GM13976 (cell line): ENCODE results near the gene DQX1.

Experiments used
- DNase-seq: peaks from one replicate; pipeline ENCODE4 v3.0.0; 2012; ENCODE audit warnings: low spot score
- in situ Hi-C: fragments of 300-500 bp; cut with MboI; formaldehyde crosslinking; loops from one replicate; pipeline ENCODE4 v1.12.0; 2022; ENCODE audit warnings: low sequenced_read_pairs, mixed read lengths, inconsistent platforms; ENCODE audit not compliant: unreplicated experiment
- TF ChIP-seq, protein P1 (sequence below): IDR thresholded peaks from 2 replicates; pipeline ENCODE4 v1.5.1; 2012; ENCODE audit warnings: borderline replicate concordance, mild to moderate bottlenecking; ENCODE audit not compliant: insufficient read depth; ENCODE audit errors: extremely low read depth, missing control alignments, control extremely low read depth

The DQX1 gene, protein sequence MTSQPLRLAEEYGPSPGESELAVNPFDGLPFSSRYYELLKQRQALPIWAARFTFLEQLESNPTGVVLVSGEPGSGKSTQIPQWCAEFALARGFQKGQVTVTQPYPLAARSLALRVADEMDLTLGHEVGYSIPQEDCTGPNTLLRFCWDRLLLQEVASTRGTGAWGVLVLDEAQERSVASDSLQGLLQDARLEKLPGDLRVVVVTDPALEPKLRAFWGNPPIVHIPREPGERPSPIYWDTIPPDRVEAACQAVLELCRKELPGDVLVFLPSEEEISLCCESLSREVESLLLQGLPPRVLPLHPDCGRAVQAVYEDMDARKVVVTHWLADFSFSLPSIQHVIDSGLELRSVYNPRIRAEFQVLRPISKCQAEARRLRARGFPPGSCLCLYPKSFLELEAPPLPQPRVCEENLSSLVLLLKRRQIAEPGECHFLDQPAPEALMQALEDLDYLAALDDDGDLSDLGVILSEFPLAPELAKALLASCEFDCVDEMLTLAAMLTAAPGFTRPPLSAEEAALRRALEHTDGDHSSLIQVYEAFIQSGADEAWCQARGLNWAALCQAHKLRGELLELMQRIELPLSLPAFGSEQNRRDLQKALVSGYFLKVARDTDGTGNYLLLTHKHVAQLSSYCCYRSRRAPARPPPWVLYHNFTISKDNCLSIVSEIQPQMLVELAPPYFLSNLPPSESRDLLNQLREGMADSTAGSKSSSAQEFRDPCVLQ

DNA sequence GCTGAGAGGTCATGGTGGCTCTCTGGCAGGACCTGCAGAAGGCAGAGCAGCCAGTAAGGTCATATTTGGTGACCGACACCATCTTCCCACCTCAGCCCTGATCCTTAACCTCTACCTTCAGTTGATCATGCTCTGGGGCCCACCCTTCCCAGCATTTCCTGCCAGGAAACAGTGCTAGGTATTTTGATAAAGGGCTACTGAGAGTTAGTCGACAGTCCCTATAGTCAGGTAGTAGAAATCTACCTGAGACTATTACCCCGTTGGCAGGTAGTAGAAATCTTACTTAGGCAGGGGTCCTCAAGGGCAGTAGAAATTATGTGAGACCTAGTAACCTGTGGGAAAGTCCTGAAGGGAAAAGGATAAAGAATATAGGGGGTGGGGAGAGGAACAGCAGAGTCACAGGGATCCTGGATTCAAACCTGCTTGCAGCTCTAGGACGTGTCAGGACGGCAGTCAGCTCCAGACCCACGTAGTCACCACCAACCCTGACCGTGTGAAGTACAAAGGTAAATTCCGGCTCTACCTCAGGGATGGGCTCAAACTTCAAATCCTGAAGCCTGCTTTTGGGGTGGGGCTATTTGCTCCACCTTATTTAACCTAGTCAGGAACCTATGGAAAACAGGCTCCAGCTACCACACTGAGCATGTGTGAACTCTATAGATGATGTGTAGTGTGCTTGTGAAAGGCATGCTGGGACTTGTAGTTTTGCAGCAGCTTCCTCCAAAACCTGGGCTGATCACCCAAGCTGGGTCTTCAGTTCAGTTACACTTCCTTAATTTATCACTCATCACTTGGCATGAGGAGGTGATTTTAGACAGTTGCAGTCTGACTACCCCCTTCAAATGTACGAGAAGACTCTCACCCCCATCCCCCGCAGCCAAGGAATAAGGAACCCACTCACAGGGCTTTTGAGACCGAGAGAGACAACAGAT lies at the start of gene DQX1:
TSS of gene DQX1 (minus strand) at position 515 of the 932 bp plus-strand sequence. CDS start at position 13, 502 bp downstream.
- in situ Hi-C loops, result no loop called here
- TF ChIP-seq, protein P1, sequence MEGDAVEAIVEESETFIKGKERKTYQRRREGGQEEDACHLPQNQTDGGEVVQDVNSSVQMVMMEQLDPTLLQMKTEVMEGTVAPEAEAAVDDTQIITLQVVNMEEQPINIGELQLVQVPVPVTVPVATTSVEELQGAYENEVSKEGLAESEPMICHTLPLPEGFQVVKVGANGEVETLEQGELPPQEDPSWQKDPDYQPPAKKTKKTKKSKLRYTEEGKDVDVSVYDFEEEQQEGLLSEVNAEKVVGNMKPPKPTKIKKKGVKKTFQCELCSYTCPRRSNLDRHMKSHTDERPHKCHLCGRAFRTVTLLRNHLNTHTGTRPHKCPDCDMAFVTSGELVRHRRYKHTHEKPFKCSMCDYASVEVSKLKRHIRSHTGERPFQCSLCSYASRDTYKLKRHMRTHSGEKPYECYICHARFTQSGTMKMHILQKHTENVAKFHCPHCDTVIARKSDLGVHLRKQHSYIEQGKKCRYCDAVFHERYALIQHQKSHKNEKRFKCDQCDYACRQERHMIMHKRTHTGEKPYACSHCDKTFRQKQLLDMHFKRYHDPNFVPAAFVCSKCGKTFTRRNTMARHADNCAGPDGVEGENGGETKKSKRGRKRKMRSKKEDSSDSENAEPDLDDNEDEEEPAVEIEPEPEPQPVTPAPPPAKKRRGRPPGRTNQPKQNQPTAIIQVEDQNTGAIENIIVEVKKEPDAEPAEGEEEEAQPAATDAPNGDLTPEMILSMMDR, result no peak
- DNase-seq, result peak; percentile 67

DNA sequence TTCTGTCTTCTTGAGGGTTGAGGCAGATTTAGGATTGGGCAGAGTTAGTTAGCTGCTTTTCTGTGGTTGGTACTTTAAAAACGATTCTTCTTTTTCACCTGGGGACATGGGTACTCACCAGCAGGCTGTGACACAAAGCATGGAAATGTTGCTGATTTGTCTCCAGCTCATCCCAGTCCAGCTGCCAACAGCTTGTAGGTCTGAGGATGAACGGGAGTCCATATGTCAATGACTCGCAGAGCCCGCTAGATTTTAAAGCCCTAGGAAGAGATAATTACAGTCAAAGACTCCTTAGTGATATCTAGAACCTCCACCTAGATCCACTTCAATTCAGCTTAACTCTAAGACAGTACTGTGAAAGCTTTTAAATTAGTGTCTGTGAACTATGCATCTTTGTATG lies 49.3 kb upstream of the DQX1 start:
- TF ChIP-seq, protein P1, result no peak
- DNase-seq, result no peak
- in situ Hi-C loops, result no loop called here

DNA sequence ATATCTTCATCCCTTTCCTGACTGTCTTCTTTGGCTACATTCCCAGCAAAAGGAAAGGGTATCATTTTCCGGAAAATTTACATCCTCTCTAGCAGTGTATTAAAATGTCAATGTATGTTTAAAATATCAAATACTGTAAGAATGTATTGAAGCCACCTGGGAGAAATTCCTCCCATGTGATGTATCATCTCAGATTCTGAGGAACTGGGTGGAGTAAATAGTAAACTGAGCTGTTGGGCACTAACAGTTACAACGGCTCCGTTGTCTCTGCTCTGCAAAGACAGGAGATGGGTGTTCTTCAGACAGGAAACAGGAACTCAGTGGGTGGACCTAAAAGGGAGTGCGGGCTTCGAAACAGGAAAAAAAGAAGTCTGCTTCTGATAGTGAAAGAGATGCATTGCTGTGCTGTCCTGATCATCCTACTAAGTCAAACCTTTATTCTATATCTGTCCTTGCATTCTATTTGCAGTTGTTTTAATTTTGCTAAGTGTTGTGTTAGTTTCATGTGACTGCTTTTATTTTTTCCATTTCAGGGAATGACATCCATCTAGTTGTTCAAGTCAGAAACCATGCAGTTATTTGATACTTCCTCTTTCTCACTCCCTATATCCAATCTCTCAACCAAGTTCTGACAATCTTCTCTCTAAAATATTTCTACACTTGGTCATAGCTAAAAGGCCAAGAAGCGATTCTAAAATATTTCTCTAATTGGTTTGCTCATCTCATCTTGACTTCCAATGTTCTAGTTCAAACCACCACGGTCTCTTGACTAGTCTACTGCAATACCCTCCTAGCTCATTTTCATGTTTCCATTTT lies 47.9 kb upstream of the DQX1 start:
- TF ChIP-seq, protein P1, result no peak
- no peak for DNase-seq
- in situ Hi-C loops, result no loop called here

DNA sequence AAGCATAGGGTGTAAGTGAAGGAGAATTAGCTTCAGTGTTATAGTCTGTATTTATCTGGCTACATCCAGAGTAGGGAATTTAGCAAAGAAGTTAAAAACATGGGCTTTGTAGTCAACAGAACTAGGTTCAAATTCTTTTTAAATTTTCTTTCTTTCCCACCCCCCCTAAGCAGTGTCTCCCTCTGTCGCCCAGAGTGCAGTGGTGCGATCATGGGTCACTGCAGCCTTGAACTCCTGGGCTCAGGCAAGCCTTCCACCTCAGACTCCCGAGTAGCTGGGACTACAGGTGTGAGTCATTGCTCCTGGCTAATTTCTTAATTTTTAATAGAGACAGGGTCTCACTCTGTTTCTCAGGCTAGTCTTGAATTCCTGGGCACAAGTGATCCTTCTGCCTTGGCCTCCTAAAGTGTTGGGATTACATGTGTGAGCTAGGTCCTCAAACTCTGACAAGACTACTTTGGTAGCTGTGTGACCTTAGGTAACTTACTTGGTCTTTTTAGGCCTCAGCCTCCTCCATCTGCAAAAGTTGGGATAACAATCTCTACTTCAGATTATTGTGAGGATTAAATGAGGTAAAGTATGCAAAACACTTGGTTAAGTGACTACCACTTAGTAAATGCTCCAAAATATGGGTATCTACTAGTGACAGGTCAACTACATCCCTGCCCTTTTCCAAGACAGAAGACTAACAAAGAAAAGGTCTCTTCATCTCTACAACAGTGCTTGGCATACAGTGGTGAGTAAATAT lies 46.3 kb upstream of the DQX1 start:
- in situ Hi-C loops, result no loop called here
- DNase-seq, result no peak
- TF ChIP-seq, protein P1, result peak; percentile 24

DNA sequence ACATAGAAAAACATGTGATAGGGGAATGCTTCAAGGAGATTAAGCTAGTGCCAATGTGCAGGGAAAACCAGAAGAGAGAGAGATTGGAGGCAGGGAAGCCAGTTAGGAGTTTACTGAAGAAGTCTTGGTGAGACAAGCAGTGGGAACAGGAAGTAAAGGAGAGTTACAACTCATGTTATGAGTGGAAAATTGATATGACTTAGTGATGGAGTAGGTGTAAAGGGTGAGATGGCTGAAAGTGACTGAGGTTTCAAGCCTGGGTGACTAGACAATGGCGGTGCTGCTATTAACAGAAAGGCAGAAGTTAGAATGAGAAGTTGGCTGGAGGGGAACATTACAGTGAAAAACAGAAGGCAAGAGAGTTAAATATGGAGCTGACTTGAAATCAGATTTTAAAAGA lies 45.0 kb upstream of the DQX1 start:
- peak; percentile 70 for DNase-seq
- in situ Hi-C loops, result no loop called here
- TF ChIP-seq, protein P1, result no peak
